Femur (tissue), 1 donor: Measurements from ENCODE around the gene KCTD2.
A peak's percentile ranks its signal among the peaks of the same experiment; 100 is the strongest.
"Not testable (repeated sequence)": the region's sequence is repeated elsewhere in the genome, so short reads cannot be mapped to it uniquely, and the experiment has no call there.

ENCODE experiments used
- DNase-seq: peaks from one replicate; pipeline ENCODE4 v3.0.0-alpha.2; 2017

KCTD2 gene, protein sequence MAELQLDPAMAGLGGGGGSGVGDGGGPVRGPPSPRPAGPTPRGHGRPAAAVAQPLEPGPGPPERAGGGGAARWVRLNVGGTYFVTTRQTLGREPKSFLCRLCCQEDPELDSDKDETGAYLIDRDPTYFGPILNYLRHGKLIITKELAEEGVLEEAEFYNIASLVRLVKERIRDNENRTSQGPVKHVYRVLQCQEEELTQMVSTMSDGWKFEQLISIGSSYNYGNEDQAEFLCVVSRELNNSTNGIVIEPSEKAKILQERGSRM

DNA sequence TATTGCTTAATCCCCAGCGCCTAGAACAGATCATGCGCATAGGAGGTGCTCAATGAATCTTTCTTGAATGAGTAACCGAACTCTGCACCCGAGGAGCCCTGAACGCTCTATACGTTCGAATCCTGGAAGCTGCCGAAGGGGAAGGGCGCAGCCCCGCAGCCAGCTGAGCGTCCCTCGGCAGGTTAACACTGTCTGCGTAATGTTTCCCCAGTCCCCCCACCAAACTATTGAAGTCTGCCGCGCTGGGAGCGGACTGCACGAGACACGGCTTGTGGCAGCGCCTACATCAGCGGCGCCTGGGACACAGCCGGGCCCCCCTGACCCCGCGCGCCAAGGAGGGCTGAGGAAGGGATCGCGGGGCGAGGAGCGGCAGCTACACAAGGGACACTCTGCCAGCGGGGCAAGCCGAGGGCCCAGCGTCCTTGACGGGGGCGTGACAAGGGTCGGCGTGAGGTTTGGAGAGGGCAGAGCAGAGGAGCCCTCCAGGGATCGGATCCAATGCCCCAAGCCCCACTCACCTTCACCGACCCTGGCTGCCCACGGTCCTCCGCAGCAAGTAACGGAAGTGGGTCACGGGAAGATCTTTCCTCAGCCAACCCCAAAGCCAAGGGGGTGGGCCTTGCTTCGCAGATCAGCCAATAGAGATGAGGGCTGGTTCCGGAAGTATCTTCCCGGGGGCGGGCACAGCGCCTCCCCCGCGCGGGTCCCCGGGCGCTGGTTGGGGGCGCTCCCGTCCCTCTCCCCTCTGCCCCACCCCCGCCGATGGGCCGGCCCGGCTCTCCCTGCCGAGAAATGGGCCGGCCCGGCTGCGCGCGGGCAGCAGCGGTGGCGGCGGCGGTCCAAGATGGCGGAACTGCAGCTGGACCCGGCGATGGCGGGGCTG lies at the start of gene KCTD2, which contains the start of gene ATP5PD:
TSS of gene KCTD2 (plus strand) at position 819 of the 883 bp plus-strand sequence. CDS start at position 845, 26 bp downstream.
TSS of gene ATP5PD (minus strand) at position 563 of the 883 bp plus-strand sequence. CDS start 4,319 bp downstream, outside the sequence.
- DNase-seq = peak; percentile 98

DNA sequence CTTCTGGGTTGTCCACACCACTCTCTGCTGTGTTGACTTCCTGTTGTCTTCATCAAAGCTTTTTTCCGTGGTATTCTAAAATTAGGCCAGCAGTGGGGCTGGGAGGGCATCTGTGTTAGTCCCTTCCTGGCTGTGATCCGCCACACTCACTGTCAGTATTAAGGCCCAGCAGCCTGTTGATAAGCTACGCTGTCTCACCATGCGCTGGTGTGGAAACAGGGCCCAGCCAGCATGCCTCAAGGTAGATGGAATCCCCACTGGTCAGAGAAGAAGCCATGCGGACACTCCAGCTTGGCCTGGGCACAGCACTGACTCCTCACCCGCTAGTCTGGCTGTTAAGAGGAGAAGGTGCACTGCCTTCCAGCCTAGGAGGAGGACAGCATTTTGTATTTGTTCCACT lies 48.2 kb upstream of the KCTD2 start:
- DNase-seq = no peak

DNA sequence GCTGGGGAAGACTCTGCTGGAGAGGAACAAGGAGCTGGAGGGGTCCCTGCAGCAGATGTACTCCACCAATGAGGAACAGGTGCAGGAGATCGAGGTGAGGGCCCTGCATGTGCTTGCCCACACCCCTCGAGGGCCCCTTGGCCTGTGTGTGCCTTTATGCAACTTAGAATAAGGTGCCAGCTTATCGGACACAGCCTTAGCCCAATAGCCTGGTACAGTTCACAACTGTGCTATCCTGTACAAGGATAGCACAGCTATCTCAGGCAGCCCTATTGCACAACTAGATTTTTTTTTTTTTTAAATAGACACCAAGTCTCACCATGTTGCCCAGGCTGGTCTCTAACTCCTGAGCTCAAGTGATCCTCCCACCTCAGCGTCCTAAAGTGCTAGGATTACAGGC lies 47.5 kb upstream of the KCTD2 start:
- no peak for DNase-seq

DNA sequence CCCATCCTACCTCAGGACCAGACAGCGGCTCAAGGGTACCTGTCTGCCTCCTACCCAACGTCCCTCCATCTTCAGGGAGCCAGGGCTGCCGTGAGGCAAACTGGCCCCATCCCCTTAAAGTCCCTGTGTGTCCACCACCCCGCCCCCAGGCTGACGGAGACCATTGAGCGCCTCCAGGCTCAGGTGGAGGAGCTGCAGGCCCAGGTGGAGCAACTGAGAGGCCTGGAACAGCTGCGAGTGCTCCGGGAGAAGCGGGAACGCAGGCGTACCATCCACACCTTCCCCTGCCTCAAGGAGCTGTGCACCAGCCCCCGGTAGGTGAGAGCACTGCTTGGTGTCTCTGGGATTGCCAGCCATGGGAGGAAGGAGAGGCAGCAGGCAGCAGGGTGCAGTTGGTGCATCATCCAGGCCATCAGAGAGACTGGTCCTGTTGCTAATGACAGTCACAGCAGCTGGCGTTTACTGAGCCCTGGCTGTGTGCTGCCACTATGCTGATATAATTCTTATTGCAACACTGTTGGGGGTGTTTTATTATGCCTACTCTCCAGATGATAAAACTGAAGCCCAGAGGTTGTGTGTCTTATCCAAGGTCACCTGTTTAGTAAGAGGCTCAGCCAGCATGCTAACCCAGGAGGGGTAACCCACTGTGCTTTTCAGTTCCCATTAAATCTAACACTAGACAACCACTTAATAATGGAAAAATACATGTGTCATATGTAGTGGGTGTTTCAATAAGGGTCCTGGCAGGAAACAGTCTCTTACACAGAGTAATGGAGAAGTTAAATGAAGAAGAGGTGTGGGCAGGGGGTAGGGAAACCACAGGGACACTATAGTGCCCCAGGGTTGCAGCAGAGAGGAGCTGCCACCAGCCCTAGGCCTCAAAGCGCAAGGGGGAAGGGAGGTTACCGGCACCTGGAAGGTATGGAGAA lies 44.8 kb upstream of the KCTD2 start:
- DNase-seq = no peak

DNA sequence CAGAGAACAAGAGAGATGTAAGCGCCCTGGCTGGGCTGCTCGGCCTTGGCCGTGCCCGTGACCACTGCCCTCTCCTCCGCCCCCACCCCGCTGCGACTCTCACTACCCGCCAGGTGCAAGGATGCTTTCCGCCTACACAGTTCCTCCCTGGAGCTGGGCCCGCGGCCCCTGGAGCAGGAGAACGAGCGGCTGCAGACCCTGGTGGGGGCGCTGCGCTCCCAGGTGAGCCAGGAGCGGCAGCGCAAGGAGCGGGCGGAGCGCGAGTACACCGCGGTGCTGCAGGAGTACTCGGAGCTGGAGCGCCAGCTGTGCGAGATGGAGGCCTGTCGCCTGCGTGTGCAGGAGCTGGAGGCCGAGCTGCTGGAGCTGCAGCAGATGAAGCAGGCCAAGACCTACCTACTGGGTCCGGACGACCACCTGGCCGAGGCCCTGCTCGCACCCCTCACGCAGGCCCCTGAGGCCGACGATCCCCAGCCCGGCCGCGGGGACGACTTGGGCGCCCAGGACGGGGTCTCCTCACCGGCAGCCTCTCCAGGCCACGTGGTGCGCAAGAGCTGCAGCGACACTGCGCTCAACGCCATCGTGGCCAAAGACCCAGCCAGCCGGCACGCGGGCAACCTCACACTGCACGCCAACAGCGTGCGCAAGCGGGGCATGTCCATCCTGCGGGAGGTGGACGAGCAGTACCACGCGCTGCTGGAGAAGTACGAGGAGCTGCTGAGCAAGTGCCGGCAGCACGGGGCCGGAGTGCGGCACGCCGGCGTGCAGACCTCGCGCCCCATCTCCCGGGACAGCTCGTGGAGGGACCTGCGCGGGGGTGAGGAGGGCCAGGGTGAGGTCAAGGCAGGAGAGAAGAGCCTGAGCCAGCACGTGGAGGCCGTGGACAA lies 43.7 kb upstream of the KCTD2 start:
- DNase-seq = no peak

DNA sequence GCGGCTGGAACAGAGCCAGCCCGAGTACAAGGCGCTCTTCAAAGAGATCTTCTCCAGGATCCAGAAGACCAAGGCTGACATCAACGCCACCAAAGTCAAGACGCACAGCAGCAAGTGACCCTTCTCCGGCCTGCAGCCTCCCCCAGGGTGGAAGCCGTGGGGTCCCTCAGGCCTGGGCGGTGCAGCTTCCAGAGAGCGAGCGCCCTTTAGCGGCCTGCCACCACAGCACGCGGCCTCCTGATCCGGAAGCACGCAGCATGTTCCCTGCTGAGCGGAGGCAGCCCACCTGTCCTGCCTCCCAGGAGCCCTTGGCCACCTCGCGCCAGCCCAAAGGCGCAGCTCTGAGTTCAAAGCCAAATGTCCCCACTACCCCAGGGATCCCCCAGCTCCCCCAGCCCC lies 43.1 kb upstream of the KCTD2 start:
- no peak for DNase-seq

DNA sequence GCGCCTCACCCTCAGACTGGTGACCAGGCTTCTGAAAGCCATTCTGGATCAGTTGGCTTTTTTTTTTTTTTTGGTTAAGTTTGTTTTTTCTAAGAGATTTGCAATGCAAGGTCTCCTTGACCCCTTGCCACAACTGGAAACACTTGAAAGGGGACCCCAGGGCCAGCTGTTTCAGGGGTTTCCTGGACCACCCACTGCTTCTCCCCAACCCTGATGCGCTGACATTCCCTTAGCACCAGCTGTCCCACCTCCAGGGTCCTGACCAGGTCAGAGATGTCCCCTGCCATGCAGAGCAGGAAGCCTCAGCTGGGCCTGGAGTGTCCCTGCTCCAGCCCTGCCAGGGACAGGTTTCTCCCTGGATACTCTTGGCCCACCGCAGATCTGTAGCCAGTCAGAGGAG lies 42.7 kb upstream of the KCTD2 start:
- no peak for DNase-seq

DNA sequence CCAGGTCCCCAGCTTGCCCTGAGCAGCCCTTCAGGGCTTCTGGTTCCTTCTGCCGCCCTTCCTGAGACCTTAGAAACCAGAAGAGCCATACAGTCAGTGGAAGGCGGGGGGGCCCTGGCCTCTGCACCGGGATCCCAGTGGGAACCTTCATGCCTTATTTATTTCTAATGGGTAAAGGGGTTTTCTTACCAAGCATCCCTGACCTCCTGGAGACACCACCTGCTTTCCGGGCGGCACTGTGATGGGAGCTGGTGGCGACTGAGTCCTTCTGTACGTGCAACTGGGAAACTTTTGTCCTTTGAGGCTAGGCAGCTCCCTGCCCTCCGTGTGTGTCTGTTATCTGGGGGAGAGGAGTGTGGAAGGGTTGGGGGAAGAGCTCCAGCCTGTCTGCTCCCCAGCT lies 41.7 kb upstream of the KCTD2 start:
- no peak for DNase-seq

DNA sequence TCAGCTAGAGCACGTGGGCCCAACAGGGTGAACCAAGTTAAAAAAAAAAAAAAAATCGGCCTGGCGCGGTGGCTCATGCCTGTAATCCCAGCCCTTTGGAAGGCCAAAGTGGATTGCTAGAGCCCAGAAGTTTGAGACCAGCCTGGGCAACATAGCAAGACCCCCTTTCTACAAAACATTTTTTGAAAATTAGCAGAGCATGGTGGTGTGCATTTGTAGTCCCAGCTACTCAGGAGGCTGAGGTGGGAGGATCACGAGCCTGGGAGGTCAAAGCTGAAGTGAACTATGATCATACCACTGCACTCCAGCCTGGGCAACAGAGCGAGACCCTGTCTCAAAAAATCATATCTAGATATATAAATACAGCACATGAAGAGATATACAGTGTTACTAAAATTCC lies 40.9 kb upstream of the KCTD2 start:
- not testable (repeated sequence) for DNase-seq

DNA sequence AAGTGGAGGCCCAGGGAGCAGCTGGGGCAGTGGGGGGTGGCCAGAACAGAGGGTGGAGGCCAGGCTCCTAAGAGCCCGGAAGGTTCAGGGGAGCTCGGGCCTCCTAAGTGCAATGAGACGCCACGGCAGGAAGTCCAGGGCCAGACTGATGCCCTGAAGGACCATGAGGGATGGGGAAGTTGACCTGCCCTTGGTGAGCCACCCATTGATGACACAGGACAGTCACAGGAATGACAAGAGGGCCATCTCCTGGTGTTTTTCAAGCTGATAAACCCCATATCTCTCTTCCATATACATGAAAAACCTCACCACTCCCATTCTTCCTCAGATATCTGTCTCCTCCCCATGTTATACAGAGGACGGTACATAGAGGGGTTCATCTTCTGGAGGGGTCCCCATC lies 40.4 kb upstream of the KCTD2 start:
- DNase-seq = no peak

DNA sequence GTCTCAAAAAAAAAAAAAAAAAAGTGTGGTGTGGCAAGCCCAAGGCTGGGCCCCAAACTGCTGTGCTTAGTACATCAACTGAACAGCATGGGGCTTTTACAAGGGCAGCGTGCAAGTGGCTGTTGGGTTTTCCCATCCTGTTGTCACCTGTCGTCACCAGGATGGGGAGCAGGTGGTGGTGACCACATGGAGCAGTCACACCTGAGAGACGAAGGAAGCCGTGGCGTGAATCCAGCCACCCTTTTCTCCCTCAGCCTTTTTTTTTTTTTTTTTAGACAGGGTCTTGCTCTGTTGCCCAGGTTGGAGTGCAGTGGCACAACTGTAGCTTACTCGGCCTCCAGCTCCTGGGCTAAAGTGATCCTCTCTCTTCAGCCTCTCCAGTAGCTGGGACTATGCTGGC lies 38.7 kb upstream of the KCTD2 start:
- DNase-seq = no peak

DNA sequence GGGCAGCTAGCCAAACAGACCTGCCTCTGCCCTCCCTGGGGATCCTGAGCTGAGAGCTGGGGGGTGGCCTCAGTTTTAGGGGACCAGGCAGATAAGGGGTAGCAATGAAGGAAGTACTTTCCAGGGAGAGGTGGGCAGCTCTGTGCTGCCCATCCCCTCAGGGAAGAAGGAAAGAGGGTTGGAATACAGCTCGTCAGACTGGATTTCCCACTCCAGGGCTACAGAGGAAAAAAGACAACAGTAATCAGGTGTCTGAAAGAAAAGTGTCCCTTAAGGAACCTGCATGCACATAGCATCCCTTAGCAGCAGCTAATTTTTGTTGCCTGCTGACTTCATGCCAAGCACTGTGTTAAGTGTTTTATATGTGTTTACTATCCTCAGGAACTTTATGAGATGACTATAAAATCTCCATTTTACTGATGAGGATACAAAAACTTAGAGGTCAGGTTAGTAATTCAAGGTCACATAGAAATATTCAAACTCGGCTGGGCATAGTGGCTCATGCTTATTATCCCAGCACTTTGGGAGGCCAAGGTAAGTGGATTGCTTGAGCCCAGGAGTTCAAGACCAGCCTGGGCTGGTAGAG lies 37.8 kb upstream of the KCTD2 start:
- DNase-seq = no peak

DNA sequence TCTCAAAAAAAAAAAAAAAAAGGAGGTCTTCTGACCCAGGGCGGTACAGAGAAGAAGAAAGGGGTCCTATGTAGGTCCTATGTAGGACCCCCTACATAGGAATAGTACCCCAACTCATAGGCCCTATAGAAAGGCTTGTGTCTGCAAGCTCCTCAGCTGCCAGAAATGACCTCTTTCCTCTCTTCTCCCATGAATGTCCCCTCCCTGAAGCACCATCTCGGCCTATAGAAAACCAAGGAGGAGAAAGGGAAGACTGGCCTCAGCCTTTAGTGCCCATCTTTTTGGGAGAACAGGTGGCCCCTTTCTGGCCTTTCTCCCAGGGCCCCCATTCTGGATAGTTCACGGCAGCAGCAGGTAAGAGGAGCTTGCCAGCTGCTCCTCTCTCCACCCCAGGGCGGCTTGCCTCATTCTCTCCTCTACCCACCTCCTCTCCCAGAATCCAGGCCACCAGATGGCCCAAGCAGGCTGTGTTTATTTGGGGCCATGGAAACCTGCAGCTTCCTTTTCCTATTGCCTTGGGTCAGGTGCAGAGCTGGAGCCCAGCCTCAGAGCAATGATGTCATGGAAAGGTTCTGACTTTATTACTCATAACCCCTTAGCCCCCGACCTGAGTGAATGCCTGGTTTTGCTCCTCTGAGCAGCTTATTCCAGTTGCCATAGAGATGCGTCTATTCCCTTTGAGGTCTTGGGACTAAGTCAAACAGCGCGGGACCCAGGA lies 36.2 kb upstream of the KCTD2 start:
- peak; percentile 83 for DNase-seq

DNA sequence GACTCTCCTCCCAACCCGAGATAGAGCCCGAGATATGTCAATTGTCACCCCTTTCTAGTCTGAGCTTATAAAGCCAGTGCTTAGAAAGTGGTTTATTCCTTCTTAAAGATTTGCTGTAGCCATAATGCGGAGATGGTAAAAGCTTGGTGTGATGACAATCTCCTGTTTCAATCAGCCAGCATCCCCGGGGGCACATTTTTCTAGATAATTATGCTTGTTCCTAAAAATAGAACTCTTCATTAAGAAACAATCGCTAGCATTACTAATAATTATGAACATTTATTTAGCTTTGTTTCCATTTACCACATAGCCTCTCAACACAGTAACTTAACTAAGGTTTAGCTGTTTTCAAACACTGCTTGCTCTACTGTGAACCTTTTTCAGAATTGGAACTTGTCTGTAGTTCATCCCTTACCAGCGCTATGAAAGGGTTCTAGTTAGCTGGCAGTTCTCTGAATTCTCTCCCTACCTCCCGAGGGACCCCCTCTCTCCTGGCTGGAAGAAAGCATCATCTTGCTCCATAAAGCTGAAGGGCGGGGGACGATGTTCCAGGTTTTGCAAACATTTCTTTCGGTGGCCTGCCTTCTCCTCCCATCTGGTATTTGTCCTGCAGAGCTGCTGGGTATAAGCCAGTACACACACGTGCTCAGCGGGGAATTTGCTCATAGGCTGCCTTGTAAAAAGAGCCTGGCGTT lies 35.5 kb upstream of the KCTD2 start:
- DNase-seq = peak; percentile 85

DNA sequence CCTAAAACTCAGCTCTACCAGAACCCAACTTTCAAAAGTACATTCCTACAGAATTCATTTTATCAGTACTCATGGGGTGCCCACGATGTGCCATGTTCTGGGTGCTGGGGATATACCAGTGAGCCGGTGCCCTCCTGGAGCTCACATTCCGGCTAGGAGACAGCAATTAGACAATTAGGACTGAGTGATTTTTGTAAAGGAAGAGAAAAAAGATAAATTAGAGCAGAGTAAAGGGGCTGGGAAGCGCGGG lies 35.0 kb upstream of the KCTD2 start:
- no peak for DNase-seq

DNA sequence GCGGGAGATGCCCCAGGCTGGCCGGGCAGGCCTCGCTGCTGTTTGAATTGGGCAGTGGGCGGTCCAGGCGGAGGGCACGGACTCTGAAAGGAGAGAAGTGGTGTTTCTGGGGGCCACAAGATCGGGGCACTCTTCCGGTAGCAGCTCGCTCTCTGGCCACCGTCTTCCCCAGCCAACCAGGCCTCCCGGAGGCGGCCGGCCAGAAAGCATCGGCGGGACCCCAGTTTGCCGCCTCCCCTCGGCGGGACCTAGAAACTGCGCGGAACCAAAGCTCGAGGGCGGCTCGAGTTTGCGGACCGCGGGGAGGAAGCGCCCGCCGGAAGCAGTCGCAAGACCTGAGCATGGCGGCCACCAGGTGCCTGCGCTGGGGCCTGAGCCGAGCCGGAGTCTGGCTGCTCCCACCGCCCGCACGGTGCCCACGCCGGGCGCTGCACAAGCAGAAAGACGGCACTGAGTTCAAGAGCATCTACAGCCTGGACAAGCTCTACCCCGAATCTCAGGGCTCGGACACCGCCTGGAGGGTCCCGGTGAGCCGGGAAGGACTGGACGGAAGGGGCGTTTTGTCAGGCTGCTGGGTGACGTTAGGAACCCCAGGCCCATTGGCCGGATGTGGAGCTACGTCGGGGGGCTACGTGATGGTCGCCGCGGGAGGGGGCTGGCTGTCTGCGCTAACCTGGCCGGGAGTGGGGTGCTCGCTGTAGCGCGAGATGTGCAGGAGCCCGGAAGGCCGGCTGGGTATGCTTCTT lies 34.5 kb upstream of the KCTD2 start, which contains the start of gene MRPL58:
TSS of gene MRPL58 (plus strand) at position 325 of the 746 bp plus-strand sequence. CDS start at position 342, 17 bp downstream.
- peak; percentile 92 for DNase-seq

DNA sequence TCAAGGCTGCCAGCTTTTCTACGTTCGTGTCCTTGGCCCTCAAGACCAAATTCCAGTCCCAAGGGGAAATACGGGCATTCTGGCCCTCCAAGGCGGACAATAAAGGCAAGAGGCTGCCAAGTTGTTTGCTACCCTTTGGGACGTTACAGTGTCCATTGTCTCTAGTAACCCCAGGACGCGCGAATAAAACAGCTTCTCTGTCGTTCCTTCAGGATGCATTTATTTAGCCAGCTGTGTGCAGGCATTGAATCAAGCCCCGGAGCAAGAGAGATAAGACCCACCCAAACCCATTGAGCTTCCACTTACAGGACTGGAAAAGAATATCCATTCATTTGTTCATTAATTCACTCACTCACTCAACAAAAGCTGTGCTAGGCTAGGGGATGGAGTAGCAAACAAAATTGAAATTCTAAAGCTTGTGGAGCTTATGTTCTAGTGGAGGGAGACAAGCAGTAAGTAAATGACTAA lies 33.9 kb upstream of the KCTD2 start:
- DNase-seq = no peak

DNA sequence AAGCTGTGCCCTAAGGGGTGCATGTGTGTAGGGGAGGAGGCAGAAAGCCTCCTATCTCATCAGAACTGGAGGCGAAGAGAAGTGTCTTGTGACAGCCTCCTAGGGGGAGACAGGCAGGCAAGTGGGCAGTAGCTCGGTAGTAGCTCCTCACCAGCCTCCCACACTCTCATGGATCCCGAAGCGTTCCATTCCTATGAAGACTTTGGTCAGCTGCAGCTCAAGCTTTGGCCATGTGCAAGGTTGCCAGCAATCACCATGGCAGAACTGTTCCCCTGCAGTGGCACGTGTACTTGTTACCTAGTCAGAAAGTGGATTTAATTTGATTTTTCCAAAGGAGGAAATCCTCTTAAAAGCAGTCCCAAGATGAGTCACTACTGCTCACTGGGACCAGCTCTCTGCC lies 27.9 kb upstream of the KCTD2 start:
- DNase-seq = no peak

DNA sequence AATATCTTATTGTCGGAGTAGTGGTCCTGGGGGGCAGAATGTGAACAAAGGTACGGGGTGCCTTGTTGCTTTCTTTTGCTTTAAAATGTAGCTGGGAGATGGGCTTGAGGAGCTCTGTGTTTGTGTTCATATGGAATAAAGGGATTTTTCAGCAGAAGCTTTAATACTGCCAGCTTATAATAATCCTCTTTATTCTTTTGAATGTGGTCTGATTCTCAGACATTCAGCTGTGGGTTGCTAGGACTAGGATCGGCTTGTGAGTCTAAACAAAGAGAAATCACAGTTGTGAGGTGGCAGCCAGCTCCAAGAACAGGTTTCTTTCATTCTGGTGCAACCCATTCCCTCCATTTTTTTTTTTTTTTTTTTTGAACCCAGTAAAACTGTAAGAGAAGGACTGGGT lies 27.3 kb upstream of the KCTD2 start:
- DNase-seq = no peak
